SK-N-SH (cell line): ENCODE measurements around the gene GHRH.

Source experiments
- EP300 ChIP-seq, 2 experiments: IDR thresholded peaks; 2 replicates each; pipeline versions ENCODE4 v1.4.0 to v1.6.1; 2012; ENCODE audit warnings: borderline replicate concordance in 1 of 2, low read depth in 1 of 2, low read length in 1 of 2
- FOXJ3 ChIP-seq: sonication (generic); formaldehyde crosslinking; IDR thresholded peaks from 2 replicates; pipeline ENCODE4 v1.5.1; 2020; ENCODE audit warnings: mild to moderate bottlenecking, missing genetic modification reagents
- GABPA ChIP-seq: IDR thresholded peaks from 2 replicates; pipeline ENCODE4 v1.4.0; 2012; ENCODE audit warnings: low read depth, mild to moderate bottlenecking
- RFX5 ChIP-seq: IDR thresholded peaks from 2 replicates; pipeline ENCODE4 v1.6.1; 2012; ENCODE audit warnings: mild to moderate bottlenecking, improper control_type of control experiment, low read length
- TF ChIP-seq, protein P1 (sequence below): fragments of 150-350 bp; IDR thresholded peaks from 2 replicates; pipeline ENCODE4 v1.6.1; 2017; ENCODE audit warnings: antibody characterized with exemption, low read length, low read depth, borderline replicate concordance
- TF ChIP-seq, protein P2 (sequence below): fragments of 200-600 bp; sonication (generic); IDR thresholded peaks from 2 replicates; pipeline ENCODE4 v1.6.1; 2017; ENCODE audit warnings: antibody characterized with exemption, mild to moderate bottlenecking, moderate library complexity

DNA sequence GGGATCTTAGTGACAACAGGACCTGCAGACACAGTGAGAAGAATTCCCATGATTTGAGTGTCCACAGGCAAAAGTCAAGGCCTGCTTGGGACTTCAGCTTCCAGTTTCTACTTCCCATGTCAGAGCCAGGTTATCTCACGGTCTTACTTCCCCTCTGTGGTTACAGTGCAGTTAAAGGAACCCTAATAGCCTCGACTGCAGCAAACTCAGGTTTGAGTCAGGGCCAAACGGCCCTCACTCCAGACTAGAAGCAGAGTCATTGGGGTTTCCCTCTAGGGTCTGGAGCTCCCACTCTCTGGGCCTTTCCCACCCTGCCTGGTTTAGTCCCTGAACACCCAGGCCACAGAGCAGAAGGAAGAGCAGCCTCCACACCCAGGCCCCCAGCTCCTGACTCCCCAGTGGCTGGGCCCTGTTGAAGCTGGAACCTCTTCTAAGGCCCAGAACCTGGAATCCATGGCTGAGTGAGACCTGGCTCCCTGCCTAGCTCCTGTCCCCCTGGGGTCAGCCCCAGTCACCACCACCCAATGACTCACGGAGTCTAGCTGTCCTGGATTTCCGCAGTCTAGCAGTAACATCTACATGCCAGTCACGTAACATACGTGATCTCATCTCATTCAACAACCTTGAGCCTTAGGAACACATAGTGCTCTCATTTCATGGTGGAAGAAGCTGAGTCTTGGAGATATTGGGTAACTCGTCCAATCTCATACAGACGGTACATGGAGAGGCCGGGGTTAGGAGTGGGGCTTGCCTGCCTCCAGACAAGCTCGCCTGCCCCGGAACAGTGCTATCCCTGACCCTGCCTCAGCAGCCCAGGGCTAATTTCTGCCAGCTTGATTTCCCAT, 9.2 kb upstream of the GHRH start:
- TF ChIP-seq, protein P1, sequence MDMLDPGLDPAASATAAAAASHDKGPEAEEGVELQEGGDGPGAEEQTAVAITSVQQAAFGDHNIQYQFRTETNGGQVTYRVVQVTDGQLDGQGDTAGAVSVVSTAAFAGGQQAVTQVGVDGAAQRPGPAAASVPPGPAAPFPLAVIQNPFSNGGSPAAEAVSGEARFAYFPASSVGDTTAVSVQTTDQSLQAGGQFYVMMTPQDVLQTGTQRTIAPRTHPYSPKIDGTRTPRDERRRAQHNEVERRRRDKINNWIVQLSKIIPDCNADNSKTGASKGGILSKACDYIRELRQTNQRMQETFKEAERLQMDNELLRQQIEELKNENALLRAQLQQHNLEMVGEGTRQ, result no peak
- TF ChIP-seq, protein P2, sequence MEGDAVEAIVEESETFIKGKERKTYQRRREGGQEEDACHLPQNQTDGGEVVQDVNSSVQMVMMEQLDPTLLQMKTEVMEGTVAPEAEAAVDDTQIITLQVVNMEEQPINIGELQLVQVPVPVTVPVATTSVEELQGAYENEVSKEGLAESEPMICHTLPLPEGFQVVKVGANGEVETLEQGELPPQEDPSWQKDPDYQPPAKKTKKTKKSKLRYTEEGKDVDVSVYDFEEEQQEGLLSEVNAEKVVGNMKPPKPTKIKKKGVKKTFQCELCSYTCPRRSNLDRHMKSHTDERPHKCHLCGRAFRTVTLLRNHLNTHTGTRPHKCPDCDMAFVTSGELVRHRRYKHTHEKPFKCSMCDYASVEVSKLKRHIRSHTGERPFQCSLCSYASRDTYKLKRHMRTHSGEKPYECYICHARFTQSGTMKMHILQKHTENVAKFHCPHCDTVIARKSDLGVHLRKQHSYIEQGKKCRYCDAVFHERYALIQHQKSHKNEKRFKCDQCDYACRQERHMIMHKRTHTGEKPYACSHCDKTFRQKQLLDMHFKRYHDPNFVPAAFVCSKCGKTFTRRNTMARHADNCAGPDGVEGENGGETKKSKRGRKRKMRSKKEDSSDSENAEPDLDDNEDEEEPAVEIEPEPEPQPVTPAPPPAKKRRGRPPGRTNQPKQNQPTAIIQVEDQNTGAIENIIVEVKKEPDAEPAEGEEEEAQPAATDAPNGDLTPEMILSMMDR, result no peak
- TF ChIP-seq RFX5 (no peak), FOXJ3 (CRISPR knock-in tag) (no peak), EP300 (IDR thresholded peaks at IDR 0.05; ENCODE audit: borderline replicate concordance in 1 of 2, low read depth in 1 of 2, low read length in 1 of 2) (no peak), GABPA (no peak)
